Mucosa of stomach (tissue), 1 donor: ENCODE data around the gene NFATC2.

Experiments used
- H3K27me3 ChIP-seq: one replicate; pipeline ENCODE4 v1.7.0; 2013; ENCODE audit warnings: mild to moderate bottlenecking, low read length; ENCODE audit not compliant: control insufficient read depth, insufficient read depth
- H3K36me3 ChIP-seq: one replicate; pipeline ENCODE4 v1.7.0; 2013; ENCODE audit warnings: low read length; ENCODE audit not compliant: control insufficient read depth, insufficient read depth
- H3K4me1 ChIP-seq: one replicate; pipeline ENCODE4 v1.7.0; 2013; ENCODE audit warnings: mild to moderate bottlenecking, low read length; ENCODE audit not compliant: control insufficient read depth, insufficient read depth
- H3K4me3 ChIP-seq: one replicate; pipeline ENCODE4 v1.7.0; 2013; ENCODE audit warnings: low read length
- H3K9ac ChIP-seq: one replicate; pipeline ENCODE4 v1.7.0; 2013; ENCODE audit warnings: mild to moderate bottlenecking, low read length, moderate library complexity
- H3K9me3 ChIP-seq: one replicate; pipeline ENCODE4 v1.7.0; 2013; ENCODE audit warnings: mild to moderate bottlenecking, low read length, moderate library complexity; ENCODE audit not compliant: control insufficient read depth
- donor health status: Pancreatic carcinoma.

The NFATC2 gene

DNA sequence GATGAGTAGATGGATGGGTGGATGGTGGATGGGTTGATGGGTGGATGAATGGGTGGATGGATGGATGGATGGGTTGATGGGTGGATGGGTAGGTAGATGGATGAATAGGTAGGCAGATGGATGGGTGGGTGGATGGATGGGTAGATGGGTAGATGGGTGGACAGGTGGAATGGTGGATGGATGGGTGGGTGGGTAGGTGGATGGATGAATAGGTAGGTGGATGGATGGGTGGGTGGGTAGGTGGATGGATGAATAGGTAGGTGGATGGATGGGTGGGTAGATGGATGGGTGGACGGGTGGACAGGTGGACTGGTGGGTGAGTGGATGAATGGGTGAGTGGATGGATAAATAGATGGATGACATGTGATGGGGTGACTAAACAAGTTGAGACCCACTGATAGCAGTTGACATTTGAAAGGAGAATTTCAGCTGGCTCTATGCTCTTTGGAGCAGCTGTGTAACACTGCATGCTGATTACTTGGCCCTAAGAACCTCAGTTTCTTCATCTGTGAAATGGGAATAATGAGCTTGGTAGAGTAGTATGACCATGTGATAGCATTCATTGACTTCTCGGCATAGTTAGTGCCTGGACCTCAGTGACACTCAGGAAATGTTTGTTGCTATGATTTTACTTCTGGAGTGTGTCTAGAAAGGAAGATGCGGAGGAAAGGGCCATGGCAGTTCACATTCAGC, 184.3 kb downstream of the NFATC2 start:
- no peaks in the 10 kb centered on the region for H3K9me3 ChIP-seq
- H3K9ac ChIP-seq = no peak overlapping the region
- no peak overlapping the region for H3K4me3 ChIP-seq
- no peaks in the 10 kb centered on the region for H3K4me1 ChIP-seq
- H3K36me3 ChIP-seq = no peaks in the 10 kb centered on the region
- H3K27me3 ChIP-seq = no peaks in the 10 kb centered on the region

DNA sequence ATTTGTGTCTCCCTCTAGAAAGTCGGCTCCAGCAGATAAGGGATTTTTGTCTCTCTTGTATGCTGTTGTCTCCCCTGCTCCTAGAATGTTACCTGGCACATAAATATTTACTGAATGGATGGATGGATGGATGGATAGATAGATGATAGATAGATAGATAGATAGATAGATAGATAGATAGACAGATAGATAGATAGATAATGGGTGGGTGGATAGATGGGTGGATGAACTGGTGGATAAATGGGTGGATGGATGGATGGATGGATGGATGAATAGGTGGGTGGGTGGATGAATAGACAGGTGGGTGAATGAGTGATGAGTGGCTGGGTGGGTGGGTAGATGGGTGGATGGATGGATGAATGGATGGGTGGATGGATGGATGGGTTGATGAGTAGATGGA, 185.0 kb downstream of the NFATC2 start:
- Histone ChIP-seq H3K4me3 (no peak overlapping the region), H3K9ac (no peak overlapping the region), H3K4me1 (no peaks in the 10 kb centered on the region), H3K36me3 (no peaks in the 10 kb centered on the region), H3K27me3 (no peaks in the 10 kb centered on the region), H3K9me3 (no peaks in the 10 kb centered on the region)

DNA sequence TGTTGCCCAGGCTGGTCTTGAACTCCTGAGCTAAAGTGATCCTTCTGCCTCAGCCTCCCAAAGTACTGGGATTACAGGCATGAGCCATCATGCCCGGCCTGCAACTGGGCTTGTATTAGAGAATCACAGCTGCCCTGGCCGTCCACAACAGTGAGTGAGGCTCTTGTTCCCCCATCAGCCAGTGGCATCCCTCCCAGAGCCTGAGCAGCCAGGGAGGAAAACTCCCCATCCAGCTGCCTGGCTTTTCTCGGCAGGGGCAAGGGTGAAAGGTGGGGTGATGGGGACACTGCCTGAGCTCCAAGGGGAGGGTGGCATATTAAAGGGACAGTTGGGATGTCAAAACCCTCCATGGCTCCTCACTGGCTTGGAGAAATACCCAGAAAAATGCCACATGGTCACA, 185.6 kb downstream of the NFATC2 start:
- no peaks in the 10 kb centered on the region for H3K27me3 ChIP-seq
- no peak overlapping the region for H3K9ac ChIP-seq
- H3K36me3 ChIP-seq = no peaks in the 10 kb centered on the region
- no peaks in the 10 kb centered on the region for H3K4me1 ChIP-seq
- no peak overlapping the region for H3K4me3 ChIP-seq
- no peaks in the 10 kb centered on the region for H3K9me3 ChIP-seq

- Histone ChIP-seq H3K4me3 (no peak overlapping the region), H3K36me3 (no peaks in the 10 kb centered on the region), H3K4me1 (no peaks in the 10 kb centered on the region), H3K27me3 (no peaks in the 10 kb centered on the region), H3K9ac (no peak overlapping the region), H3K9me3 (no peaks in the 10 kb centered on the region)
These were observed 187.7 kb downstream of the NFATC2 start for GRCh38 chr20:51354769-51355319.

DNA sequence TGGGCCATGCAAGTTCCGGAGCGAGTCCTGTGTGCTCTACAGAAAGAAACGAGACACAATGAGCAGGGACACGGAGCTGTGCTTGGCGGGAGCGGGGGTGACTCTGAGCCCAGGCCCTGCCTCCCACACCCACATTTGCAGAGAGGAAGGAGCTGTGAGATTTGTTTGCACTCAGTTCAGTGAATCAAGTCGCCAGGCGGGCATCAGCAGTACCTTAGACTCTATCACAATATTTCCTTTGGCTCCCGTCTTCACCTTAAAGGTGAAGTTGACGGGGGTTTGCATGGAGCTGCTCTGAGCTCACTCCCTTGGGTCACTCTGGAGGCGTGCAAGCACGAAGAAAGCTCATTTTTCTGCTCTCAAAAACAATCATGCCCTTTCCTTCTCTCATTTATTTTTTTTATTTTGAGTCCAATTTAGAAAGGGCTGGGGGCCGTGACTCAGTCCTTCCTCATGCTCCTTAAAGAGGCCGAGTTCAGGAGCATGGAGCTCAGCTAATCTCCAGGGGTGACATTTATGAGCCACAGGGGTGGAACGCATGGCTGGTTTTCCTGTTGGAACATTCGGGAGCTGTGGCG, 188.2 kb downstream of the NFATC2 start:
- Histone ChIP-seq H3K9ac (no peak overlapping the region), H3K9me3 (no peaks in the 10 kb centered on the region), H3K27me3 (no peaks in the 10 kb centered on the region), H3K4me1 (no peaks in the 10 kb centered on the region), H3K36me3 (no peaks in the 10 kb centered on the region), H3K4me3 (no peak overlapping the region)

GRCh38 chr20:51353491-51353890, 189.0 kb downstream of the NFATC2 start:
- no peaks in the 10 kb centered on the region for H3K27me3 ChIP-seq
- no peak overlapping the region for H3K4me3 ChIP-seq
- H3K9me3 ChIP-seq = no peaks in the 10 kb centered on the region
- H3K9ac ChIP-seq = no peak overlapping the region
- no peaks in the 10 kb centered on the region for H3K36me3 ChIP-seq
- no peaks in the 10 kb centered on the region for H3K4me1 ChIP-seq

- no peaks in the 10 kb centered on the region for H3K4me1 ChIP-seq
- H3K27me3 ChIP-seq = no peaks in the 10 kb centered on the region
- H3K4me3 ChIP-seq = no peak overlapping the region
- H3K9ac ChIP-seq = no peak overlapping the region
- no peaks in the 10 kb centered on the region for H3K9me3 ChIP-seq
- H3K36me3 ChIP-seq = no peaks in the 10 kb centered on the region
These were observed 189.7 kb downstream of the NFATC2 start for GRCh38 chr20:51352791-51353190.

GRCh38 chr20:51350941-51351631, 191.4 kb downstream of the NFATC2 start:
- H3K27me3 ChIP-seq = no peaks in the 10 kb centered on the region
- no peaks in the 10 kb centered on the region for H3K36me3 ChIP-seq
- no peak overlapping the region for H3K4me3 ChIP-seq
- no peaks in the 10 kb centered on the region for H3K9me3 ChIP-seq
- H3K9ac ChIP-seq = no peak overlapping the region
- H3K4me1 ChIP-seq = no peaks in the 10 kb centered on the region

DNA sequence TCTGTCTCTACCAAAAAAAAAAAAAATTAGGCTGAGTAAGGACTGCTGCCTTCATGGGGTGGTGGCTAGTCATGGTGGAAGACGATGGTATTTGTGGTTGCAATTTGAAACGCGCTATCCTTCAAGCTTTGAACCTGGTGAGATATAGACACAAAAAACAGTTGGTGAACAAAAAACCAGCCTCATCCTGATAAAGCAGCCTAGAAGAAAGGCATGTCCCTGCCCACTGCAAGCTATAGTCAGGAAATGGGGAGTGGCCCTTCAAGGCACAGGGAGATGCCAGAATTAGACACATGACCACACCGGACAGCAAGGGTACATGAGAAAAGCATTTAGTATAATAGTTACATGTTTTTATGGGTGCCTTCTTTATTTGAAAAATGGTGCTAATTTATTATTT, 193.6 kb downstream of the NFATC2 start:
- H3K9ac ChIP-seq = no peak overlapping the region
- H3K27me3 ChIP-seq = no peaks in the 10 kb centered on the region
- H3K9me3 ChIP-seq = no peaks in the 10 kb centered on the region
- H3K4me1 ChIP-seq = no peaks in the 10 kb centered on the region
- no peak overlapping the region for H3K4me3 ChIP-seq
- H3K36me3 ChIP-seq = no peaks in the 10 kb centered on the region

DNA sequence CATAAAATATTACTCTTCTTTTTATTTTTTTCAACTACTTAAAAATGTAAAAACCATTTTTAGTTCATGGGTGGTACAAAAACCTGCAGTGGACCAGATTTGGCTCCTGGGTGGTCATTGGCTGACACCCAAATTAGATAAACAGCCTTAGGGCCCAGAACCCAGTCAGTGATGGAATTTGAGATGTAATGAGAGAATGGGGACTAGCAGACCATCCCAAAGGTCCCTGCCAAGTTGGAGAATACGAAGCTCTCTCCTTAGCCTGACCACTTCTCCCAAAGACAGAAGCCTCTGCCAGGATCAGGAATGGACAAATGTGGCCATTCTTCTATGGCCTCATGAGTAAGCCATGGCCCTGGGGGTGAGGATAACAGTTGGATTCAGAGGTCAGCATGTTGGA, 194.7 kb downstream of the NFATC2 start:
- Histone ChIP-seq H3K36me3 (no peaks in the 10 kb centered on the region), H3K4me3 (no peak overlapping the region), H3K27me3 (no peaks in the 10 kb centered on the region), H3K9ac (no peak overlapping the region), H3K4me1 (no peaks in the 10 kb centered on the region), H3K9me3 (no peaks in the 10 kb centered on the region)

DNA sequence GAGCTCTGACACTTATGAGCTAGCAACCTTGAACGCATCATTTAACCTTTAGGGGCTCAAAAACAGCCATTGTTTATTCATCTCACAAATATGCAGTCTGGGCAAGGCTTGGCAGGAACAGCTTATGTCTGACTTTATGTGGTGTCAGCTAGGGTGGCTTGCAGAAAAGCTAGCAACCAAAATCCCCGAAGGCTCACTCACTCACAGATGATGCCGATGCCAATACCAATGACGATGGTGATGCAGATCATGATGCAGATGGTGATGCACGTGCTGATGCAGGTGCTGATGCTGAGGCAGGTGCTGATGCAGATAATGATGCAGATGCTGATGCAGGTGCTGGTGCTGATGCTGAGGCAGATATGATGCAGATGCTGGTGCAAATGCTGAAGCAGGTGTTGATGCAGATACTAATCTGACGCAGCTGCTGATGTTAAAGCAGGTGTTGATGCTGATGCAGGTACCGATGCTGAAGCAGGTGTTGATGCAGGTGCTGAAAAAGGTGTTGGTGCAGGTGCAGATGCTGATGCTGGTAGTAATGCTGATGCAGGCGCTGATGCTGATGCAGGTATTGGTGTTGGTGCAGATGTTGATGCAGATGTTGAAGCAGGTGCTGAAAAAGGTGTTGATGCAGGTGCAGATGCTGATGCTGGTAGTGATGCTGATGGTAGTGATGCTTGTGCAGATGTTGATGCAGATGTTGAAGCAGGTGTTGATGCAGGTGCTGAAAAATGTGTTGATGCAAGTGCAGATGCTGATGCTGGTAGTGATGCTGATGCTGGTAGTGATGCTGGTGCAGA, 195.6 kb downstream of the NFATC2 start:
- H3K4me3 ChIP-seq = no peak overlapping the region
- no peaks in the 10 kb centered on the region for H3K4me1 ChIP-seq
- H3K9me3 ChIP-seq = no peaks in the 10 kb centered on the region
- no peaks in the 10 kb centered on the region for H3K36me3 ChIP-seq
- H3K27me3 ChIP-seq = no peaks in the 10 kb centered on the region
- no peak overlapping the region for H3K9ac ChIP-seq
